ENCODE results near the gene SYT11. TPM values are rescaled to one million over a fixed set of nuclear protein-coding genes. Genes with fewer than 3 reads are reported as not detected.
"Not testable (repeated sequence)": the region's sequence is repeated elsewhere in the genome, so short reads cannot be mapped to it uniquely, and the experiment has no call there.

SYT11 gene
- total and polyA plus RNA-seq, 5 donors from 2014 or later: 14.4 to 34.1 (median 21.4) TPM

GRCh38 chr1:155893389-155894142, 34.2 kb downstream of the SYT11 start:
- H3K36me3 Mint-ChIP-seq: peaks cover 7% of the 10 kb centered on the region
- H3K27me3 Mint-ChIP-seq: no peaks in the 10 kb centered on the region
- no peaks in the 10 kb centered on the region for H3K9me3 Mint-ChIP-seq
- ATAC-seq (ENCODE audit: low read depth in 2 of 2) (peak; percentile 76 to 88), DNase-seq (peak in 2 of 3 donors; percentile 21 to 68)
- peaks cover 0 to 12% (median 10%) of the 10 kb centered on the region in 4 donors for H3K4me1 Mint-ChIP-seq
- H3K27me3 ChIP-seq (ENCODE audit: control insufficient read depth, insufficient read depth, low read length): no peaks in the 10 kb centered on the region
- no peaks in the 10 kb centered on the region for H3K4me1 ChIP-seq (ENCODE audit: control insufficient read depth, insufficient read depth, low read length, poor library complexity, severe bottlenecking)
- peak overlapping the region; percentile 59 to 82 (median 74) for H3K27ac Mint-ChIP-seq
- H3K4me3 ChIP-seq (ENCODE audit: low read depth, low read length): no peak overlapping the region
- H3K9me3 ChIP-seq (ENCODE audit: control insufficient read depth in 2 of 2, low read length in 2 of 2): no peaks in the 10 kb centered on the region
- no peak overlapping the region for H3K27ac ChIP-seq (ENCODE audit: insufficient read depth, low read length, poor library complexity, severe bottlenecking)
- no peak overlapping the region for H3K4me3 Mint-ChIP-seq
- H3K36me3 ChIP-seq (ENCODE audit: control insufficient read depth, insufficient read depth, low read length): peaks cover 12% of the 10 kb centered on the region

DNA sequence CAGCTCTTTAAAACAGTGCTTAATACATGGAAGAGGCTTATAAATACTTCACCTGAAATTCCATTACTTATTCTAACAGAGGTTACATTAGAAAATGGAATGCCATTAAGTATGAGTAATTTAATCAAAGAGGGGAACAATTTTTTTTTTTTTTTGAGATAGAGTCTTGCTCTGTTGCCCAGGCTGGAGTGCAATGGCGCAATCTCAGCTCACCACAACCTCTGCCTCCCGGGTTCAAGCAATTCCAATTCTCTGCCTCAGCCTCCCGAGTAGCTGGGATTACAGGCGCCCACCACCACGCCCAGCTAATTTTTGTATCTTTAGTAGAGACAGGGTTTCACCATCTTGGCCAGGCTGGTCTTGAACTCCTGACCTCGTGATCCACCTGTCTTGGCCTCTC, 36.2 kb downstream of the SYT11 start:
- H3K27me3 ChIP-seq (ENCODE audit: control insufficient read depth, insufficient read depth, low read length); ATAC-seq (ENCODE audit: low read depth in 2 of 2); H3K4me1 ChIP-seq (ENCODE audit: control insufficient read depth, insufficient read depth, low read length, poor library complexity, severe bottlenecking); H3K9me3 Mint-ChIP-seq; H3K4me3 ChIP-seq (ENCODE audit: low read depth, low read length); H3K9me3 ChIP-seq (ENCODE audit: control insufficient read depth in 2 of 2, low read length in 2 of 2); H3K27me3 Mint-ChIP-seq; H3K4me3 Mint-ChIP-seq; DNase-seq; H3K27ac Mint-ChIP-seq; H3K27ac ChIP-seq (ENCODE audit: insufficient read depth, low read length, poor library complexity, severe bottlenecking): not testable (repeated sequence)
- H3K36me3 ChIP-seq (ENCODE audit: control insufficient read depth, insufficient read depth, low read length): peaks cover 32% of the 10 kb centered on the region
- H3K4me1 Mint-ChIP-seq: peaks cover 10 to 23% (median 15%) of the 10 kb centered on the region in 4 donors
- H3K36me3 Mint-ChIP-seq: peaks cover 21% of the 10 kb centered on the region

GRCh38 chr1:155896476-155896875, 37.1 kb downstream of the SYT11 start:
- not testable (repeated sequence) for H3K9me3 Mint-ChIP-seq; H3K27me3 ChIP-seq (ENCODE audit: control insufficient read depth, insufficient read depth, low read length); ATAC-seq (ENCODE audit: low read depth in 2 of 2); H3K4me3 ChIP-seq (ENCODE audit: low read depth, low read length); H3K4me1 ChIP-seq (ENCODE audit: control insufficient read depth, insufficient read depth, low read length, poor library complexity, severe bottlenecking); DNase-seq; H3K4me3 Mint-ChIP-seq; H3K9me3 ChIP-seq (ENCODE audit: control insufficient read depth in 2 of 2, low read length in 2 of 2); H3K27me3 Mint-ChIP-seq; H3K27ac ChIP-seq (ENCODE audit: insufficient read depth, low read length, poor library complexity, severe bottlenecking)
- Mint-ChIP-seq H3K36me3 (peaks cover 21% of the 10 kb centered on the region), H3K27ac (peak overlapping the region in 1 of 3 donors; percentile 41), H3K4me1 (peaks cover 10 to 23% (median 15%) of the 10 kb centered on the region in 4 donors)
- peaks cover 40% of the 10 kb centered on the region for H3K36me3 ChIP-seq (ENCODE audit: control insufficient read depth, insufficient read depth, low read length)

DNA sequence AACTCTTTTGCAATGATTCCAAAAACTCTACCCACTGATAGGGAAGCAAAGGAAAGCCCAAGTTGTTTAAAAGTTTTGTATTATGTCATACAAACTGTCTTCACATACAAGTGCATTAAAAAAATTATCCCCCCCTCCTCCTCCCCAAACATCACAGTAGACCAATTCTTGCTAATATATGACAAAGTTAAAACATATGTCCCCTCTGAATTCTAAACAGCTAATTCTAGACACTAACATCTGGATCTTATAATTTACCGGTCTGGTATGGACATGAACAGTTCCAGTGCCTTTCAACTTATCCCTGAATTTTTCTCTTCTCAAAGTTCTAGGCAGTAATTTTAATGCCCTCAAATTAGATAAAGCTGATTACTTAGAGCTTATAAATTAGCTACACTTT, 38.4 kb downstream of the SYT11 start:
- no peak for ATAC-seq (ENCODE audit: low read depth in 2 of 2)

GRCh38 chr1:155898888-155899287, 39.5 kb downstream of the SYT11 start:
- no peaks in the 10 kb centered on the region for H3K9me3 ChIP-seq (ENCODE audit: control insufficient read depth in 2 of 2, low read length in 2 of 2)
- Mint-ChIP-seq H3K36me3 (peaks cover 21% of the 10 kb centered on the region), H3K27ac (peak overlapping the region in 1 of 3 donors; percentile 7), H3K4me1 (peaks cover 2 to 15% (median 8%) of the 10 kb centered on the region in 4 donors), H3K4me3 (no peak overlapping the region), H3K27me3 (no peaks in the 10 kb centered on the region), H3K9me3 (no peaks in the 10 kb centered on the region)
- H3K4me3 ChIP-seq (ENCODE audit: low read depth, low read length): no peak overlapping the region
- H3K36me3 ChIP-seq (ENCODE audit: control insufficient read depth, insufficient read depth, low read length): peaks cover 54% of the 10 kb centered on the region
- no peaks in the 10 kb centered on the region for H3K27me3 ChIP-seq (ENCODE audit: control insufficient read depth, insufficient read depth, low read length)
- DNase-seq: no peak
- no peak overlapping the region for H3K27ac ChIP-seq (ENCODE audit: insufficient read depth, low read length, poor library complexity, severe bottlenecking)
- ATAC-seq (ENCODE audit: low read depth in 2 of 2): no peak
- no peaks in the 10 kb centered on the region for H3K4me1 ChIP-seq (ENCODE audit: control insufficient read depth, insufficient read depth, low read length, poor library complexity, severe bottlenecking)

More for the DNA sequence above, 38.4 kb downstream of the SYT11 start:
- Mint-ChIP-seq H3K9me3 (no peaks in the 10 kb centered on the region), H3K27me3 (no peaks in the 10 kb centered on the region), H3K36me3 (peaks cover 21% of the 10 kb centered on the region), H3K4me1 (peaks cover 10 to 23% (median 15%) of the 10 kb centered on the region in 4 donors), H3K4me3 (no peak overlapping the region), H3K27ac (peak overlapping the region in 1 of 3 donors; percentile 59)
- Histone ChIP-seq H3K9me3 (ENCODE audit: control insufficient read depth in 2 of 2, low read length in 2 of 2) (no peaks in the 10 kb centered on the region), H3K27me3 (ENCODE audit: control insufficient read depth, insufficient read depth, low read length) (no peaks in the 10 kb centered on the region), H3K4me1 (ENCODE audit: control insufficient read depth, insufficient read depth, low read length, poor library complexity, severe bottlenecking) (no peaks in the 10 kb centered on the region), H3K36me3 (ENCODE audit: control insufficient read depth, insufficient read depth, low read length) (peaks cover 47% of the 10 kb centered on the region), H3K4me3 (ENCODE audit: low read depth, low read length) (no peak overlapping the region), H3K27ac (ENCODE audit: insufficient read depth, low read length, poor library complexity, severe bottlenecking) (no peak overlapping the region)
- DNase-seq: no peak

GRCh38 chr1:155899683-155900082, 40.3 kb downstream of the SYT11 start:
- Histone ChIP-seq H3K36me3 (ENCODE audit: control insufficient read depth, insufficient read depth, low read length) (peaks cover 62% of the 10 kb centered on the region), H3K27me3 (ENCODE audit: control insufficient read depth, insufficient read depth, low read length) (no peaks in the 10 kb centered on the region), H3K4me1 (ENCODE audit: control insufficient read depth, insufficient read depth, low read length, poor library complexity, severe bottlenecking) (no peaks in the 10 kb centered on the region), H3K27ac (ENCODE audit: insufficient read depth, low read length, poor library complexity, severe bottlenecking) (no peak overlapping the region), H3K4me3 (ENCODE audit: low read depth, low read length) (no peak overlapping the region), H3K9me3 (ENCODE audit: control insufficient read depth in 2 of 2, low read length in 2 of 2) (no peaks in the 10 kb centered on the region)
- peaks cover 0 to 15% (median 11%) of the 10 kb centered on the region in 4 donors for H3K4me1 Mint-ChIP-seq
- H3K27me3 Mint-ChIP-seq: no peaks in the 10 kb centered on the region
- no peaks in the 10 kb centered on the region for H3K9me3 Mint-ChIP-seq
- DNase-seq (no peak), ATAC-seq (ENCODE audit: low read depth in 2 of 2) (no peak)
- no peak overlapping the region for H3K4me3 Mint-ChIP-seq
- peaks cover 28% of the 10 kb centered on the region for H3K36me3 Mint-ChIP-seq
- H3K27ac Mint-ChIP-seq: peak overlapping the region in 1 of 3 donors; percentile 78

GRCh38 chr1:155900161-155900560, 40.8 kb downstream of the SYT11 start:
- no peaks in the 10 kb centered on the region for H3K27me3 Mint-ChIP-seq

GRCh38 chr1:155904261-155904660, 44.9 kb downstream of the SYT11 start:
- Mint-ChIP-seq H3K9me3 (no peaks in the 10 kb centered on the region), H3K4me3 (peak overlapping the region in 1 of 4 donors; percentile 19), H3K4me1 (peaks cover 6 to 14% (median 13%) of the 10 kb centered on the region in 4 donors), H3K27ac (no peak overlapping the region), H3K27me3 (no peaks in the 10 kb centered on the region), H3K36me3 (peaks cover 30% of the 10 kb centered on the region)
- peaks cover 3% of the 10 kb centered on the region for H3K4me1 ChIP-seq (ENCODE audit: control insufficient read depth, insufficient read depth, low read length, poor library complexity, severe bottlenecking)
- ATAC-seq (ENCODE audit: low read depth in 2 of 2) (no peak), DNase-seq (no peak)
- H3K27ac ChIP-seq (ENCODE audit: insufficient read depth, low read length, poor library complexity, severe bottlenecking): no peak overlapping the region
- H3K36me3 ChIP-seq (ENCODE audit: control insufficient read depth, insufficient read depth, low read length): peaks cover 66% of the 10 kb centered on the region
- no peaks in the 10 kb centered on the region for H3K27me3 ChIP-seq (ENCODE audit: control insufficient read depth, insufficient read depth, low read length)
- H3K9me3 ChIP-seq (ENCODE audit: control insufficient read depth in 2 of 2, low read length in 2 of 2): no peaks in the 10 kb centered on the region
- H3K4me3 ChIP-seq (ENCODE audit: low read depth, low read length): no peak overlapping the region

More at GRCh38 chr1:155900161-155900560, 40.8 kb downstream of the SYT11 start:
- Mint-ChIP-seq H3K9me3 (no peaks in the 10 kb centered on the region), H3K4me3 (no peak overlapping the region), H3K36me3 (peaks cover 29% of the 10 kb centered on the region), H3K4me1 (peaks cover 0 to 15% (median 12%) of the 10 kb centered on the region in 4 donors), H3K27ac (peak overlapping the region in 1 of 3 donors; percentile 39)
- ATAC-seq (ENCODE audit: low read depth in 2 of 2): no peak
- no peaks in the 10 kb centered on the region for H3K4me1 ChIP-seq (ENCODE audit: control insufficient read depth, insufficient read depth, low read length, poor library complexity, severe bottlenecking)
- peaks cover 67% of the 10 kb centered on the region for H3K36me3 ChIP-seq (ENCODE audit: control insufficient read depth, insufficient read depth, low read length)
- H3K9me3 ChIP-seq (ENCODE audit: control insufficient read depth in 2 of 2, low read length in 2 of 2): no peaks in the 10 kb centered on the region
- no peak for DNase-seq
- no peak overlapping the region for H3K27ac ChIP-seq (ENCODE audit: insufficient read depth, low read length, poor library complexity, severe bottlenecking)
- no peaks in the 10 kb centered on the region for H3K27me3 ChIP-seq (ENCODE audit: control insufficient read depth, insufficient read depth, low read length)
- no peak overlapping the region for H3K4me3 ChIP-seq (ENCODE audit: low read depth, low read length)
